Astrocyte (in vitro differentiated cells and primary cell): ENCODE data around the gene PPP2R2B. TPM values are rescaled to one million over a fixed set of nuclear protein-coding genes. Genes with fewer than 3 reads are reported as not detected.

Experiments
- DNase-seq: peaks from one replicate; pipeline ENCODE4 v3.0.0-alpha.2; 2010; ENCODE audit warnings: low read depth
- FAIRE-seq: peaks from 2 replicates; lab custom pipeline; 2011; peaks lifted over from hg19 to GRCh38; lab: Jason Lieb, UNC
- H2AFZ ChIP-seq: 2 replicates; pipeline ENCODE4 v1.6.0; 2012; ENCODE audit warnings: low read depth, low read length, inconsistent platforms
- H3K27ac ChIP-seq: 2 replicates; pipeline ENCODE4 v1.5.1; 2011; ENCODE audit warnings: low read depth, low read length, inconsistent platforms
- H3K27me3 ChIP-seq: 2 replicates; pipeline ENCODE4 v1.6.0; 2011; ENCODE audit warnings: low read length, inconsistent platforms; ENCODE audit not compliant: insufficient read depth
- H3K36me3 ChIP-seq: 2 replicates; pipeline ENCODE4 v1.5.1; 2011; ENCODE audit warnings: low read length, inconsistent platforms; ENCODE audit not compliant: insufficient read depth
- H3K4me1 ChIP-seq: 2 replicates; pipeline ENCODE4 v1.5.1; 2011; ENCODE audit warnings: low read length, inconsistent platforms; ENCODE audit not compliant: insufficient read depth
- H3K4me2 ChIP-seq: 2 replicates; pipeline ENCODE4 v1.6.0; 2012; ENCODE audit warnings: low read length, inconsistent platforms
- H3K4me3 ChIP-seq: 2 replicates; pipeline ENCODE4 v1.5.1; 2011; ENCODE audit warnings: low read depth, mild to moderate bottlenecking, low read length, inconsistent platforms; ENCODE audit not compliant: insufficient read depth
- H3K79me2 ChIP-seq: 2 replicates; pipeline ENCODE4 v1.6.0; 2012; ENCODE audit warnings: mild to moderate bottlenecking, low read length, inconsistent platforms; ENCODE audit not compliant: insufficient read depth
- H3K9ac ChIP-seq: 2 replicates; pipeline ENCODE4 v1.6.0; 2012; ENCODE audit warnings: mild to moderate bottlenecking, low read length, inconsistent platforms
- H3K9me3 ChIP-seq: 2 replicates; pipeline ENCODE4 v1.5.1; 2012; ENCODE audit warnings: low read depth, mild to moderate bottlenecking, low read length, inconsistent platforms; ENCODE audit not compliant: insufficient read depth
- H4K20me1 ChIP-seq: 2 replicates; pipeline ENCODE4 v1.6.0; 2012; ENCODE audit warnings: low read length, inconsistent platforms; ENCODE audit not compliant: insufficient read depth
- H3K27ac Mint-ChIP-seq: one replicate; pipeline ENCODE4 v1.8.0; 2021; ENCODE audit warnings: mild to moderate bottlenecking, mixed read lengths; ENCODE audit not compliant: unreplicated experiment
- H3K27me3 Mint-ChIP-seq: one replicate; pipeline ENCODE4 v1.8.0; 2021; ENCODE audit warnings: low read depth, mixed read lengths; ENCODE audit not compliant: unreplicated experiment
- H3K36me3 Mint-ChIP-seq: one replicate; pipeline ENCODE4 v1.8.0; 2021; ENCODE audit warnings: low read depth, mixed read lengths; ENCODE audit not compliant: unreplicated experiment
- H3K4me1 Mint-ChIP-seq: one replicate; pipeline ENCODE4 v1.8.0; 2021; ENCODE audit warnings: low read depth, mixed read lengths; ENCODE audit not compliant: unreplicated experiment
- H3K4me3 Mint-ChIP-seq: one replicate; pipeline ENCODE4 v1.8.0; 2021; ENCODE audit warnings: mild to moderate bottlenecking, moderate library complexity, mixed read lengths; ENCODE audit not compliant: unreplicated experiment
- H3K9me3 Mint-ChIP-seq: one replicate; pipeline ENCODE4 v1.8.0; 2021; ENCODE audit warnings: mild to moderate bottlenecking, mixed read lengths; ENCODE audit not compliant: unreplicated experiment
- EZH2 ChIP-seq: IDR thresholded peaks from 2 replicates; pipeline ENCODE4 v1.6.1; 2012; ENCODE audit warnings: mild to moderate bottlenecking, low read length, inconsistent platforms; ENCODE audit not compliant: insufficient read depth
- total RNA-seq: library from RNA; stranded (reverse); gene quantifications from 2 replicates; pipeline ENCODE4 v1.2.1, GENCODE V29; 2021
- TF ChIP-seq, protein P1 (sequence below): IDR thresholded peaks from 2 replicates; pipeline ENCODE4 v1.5.1; 2011; ENCODE audit warnings: low read depth, mild to moderate bottlenecking, inconsistent platforms, low read length, moderate library complexity; ENCODE audit not compliant: insufficient read depth

Gene PPP2R2B
- total RNA-seq, 1 donor from 2014 or later, result 5.2 TPM

DNA sequence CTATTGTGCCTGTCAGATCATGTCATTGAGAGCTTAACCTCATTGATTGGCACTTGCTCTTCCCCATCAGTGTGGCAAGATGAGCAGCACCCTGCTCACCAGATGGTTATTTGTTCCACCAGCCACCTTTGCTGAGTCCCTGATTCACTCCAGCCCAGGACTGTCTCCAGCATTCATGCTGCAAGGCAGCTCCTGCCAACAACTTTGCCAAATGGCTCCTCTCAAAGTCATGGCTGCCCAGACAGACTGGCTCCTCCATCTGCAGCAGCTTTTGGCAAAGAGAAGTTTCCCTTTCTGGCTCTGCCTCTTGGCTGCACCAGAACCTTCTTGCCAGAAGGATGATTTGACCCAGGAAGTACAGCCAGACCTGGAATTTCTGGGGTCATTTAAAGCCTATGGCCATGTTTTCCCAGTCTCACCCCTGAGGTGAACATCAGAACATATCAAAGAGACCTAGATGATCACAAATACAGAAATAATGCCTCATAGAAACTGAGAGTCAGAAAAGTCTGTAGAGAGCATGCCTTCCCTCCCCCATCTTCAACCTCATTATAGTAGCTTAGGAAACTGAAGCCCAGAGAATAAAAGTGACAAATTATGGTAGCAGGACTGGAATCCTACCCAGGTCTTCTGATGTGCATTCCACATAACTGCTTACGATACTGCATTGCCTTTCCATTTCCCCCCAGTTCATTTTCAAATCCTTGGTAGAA is 10.4 kb downstream of the PPP2R2B start:
- Histone ChIP-seq H3K4me2 (no peak overlapping the region), H3K36me3 (no peaks in the 10 kb centered on the region), H3K27me3 (no peaks in the 10 kb centered on the region), H3K4me3 (no peak overlapping the region), H3K9ac (no peak overlapping the region), H3K9me3 (no peaks in the 10 kb centered on the region), H3K79me2 (no peaks in the 10 kb centered on the region), H3K4me1 (no peaks in the 10 kb centered on the region), H4K20me1 (no peaks in the 10 kb centered on the region), H3K27ac (no peak overlapping the region), H2AFZ (no peak overlapping the region)
- Mint-ChIP-seq H3K9me3 (no peaks in the 10 kb centered on the region), H3K4me1 (peaks cover 1% of the 10 kb centered on the region), H3K27me3 (no peaks in the 10 kb centered on the region), H3K36me3 (no peaks in the 10 kb centered on the region), H3K4me3 (no peak overlapping the region), H3K27ac (no peak overlapping the region)
- DNase-seq (no peak), FAIRE-seq (no peak)
- TF ChIP-seq, protein P1, sequence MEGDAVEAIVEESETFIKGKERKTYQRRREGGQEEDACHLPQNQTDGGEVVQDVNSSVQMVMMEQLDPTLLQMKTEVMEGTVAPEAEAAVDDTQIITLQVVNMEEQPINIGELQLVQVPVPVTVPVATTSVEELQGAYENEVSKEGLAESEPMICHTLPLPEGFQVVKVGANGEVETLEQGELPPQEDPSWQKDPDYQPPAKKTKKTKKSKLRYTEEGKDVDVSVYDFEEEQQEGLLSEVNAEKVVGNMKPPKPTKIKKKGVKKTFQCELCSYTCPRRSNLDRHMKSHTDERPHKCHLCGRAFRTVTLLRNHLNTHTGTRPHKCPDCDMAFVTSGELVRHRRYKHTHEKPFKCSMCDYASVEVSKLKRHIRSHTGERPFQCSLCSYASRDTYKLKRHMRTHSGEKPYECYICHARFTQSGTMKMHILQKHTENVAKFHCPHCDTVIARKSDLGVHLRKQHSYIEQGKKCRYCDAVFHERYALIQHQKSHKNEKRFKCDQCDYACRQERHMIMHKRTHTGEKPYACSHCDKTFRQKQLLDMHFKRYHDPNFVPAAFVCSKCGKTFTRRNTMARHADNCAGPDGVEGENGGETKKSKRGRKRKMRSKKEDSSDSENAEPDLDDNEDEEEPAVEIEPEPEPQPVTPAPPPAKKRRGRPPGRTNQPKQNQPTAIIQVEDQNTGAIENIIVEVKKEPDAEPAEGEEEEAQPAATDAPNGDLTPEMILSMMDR, result no peak
- no peak for TF ChIP-seq EZH2

DNA sequence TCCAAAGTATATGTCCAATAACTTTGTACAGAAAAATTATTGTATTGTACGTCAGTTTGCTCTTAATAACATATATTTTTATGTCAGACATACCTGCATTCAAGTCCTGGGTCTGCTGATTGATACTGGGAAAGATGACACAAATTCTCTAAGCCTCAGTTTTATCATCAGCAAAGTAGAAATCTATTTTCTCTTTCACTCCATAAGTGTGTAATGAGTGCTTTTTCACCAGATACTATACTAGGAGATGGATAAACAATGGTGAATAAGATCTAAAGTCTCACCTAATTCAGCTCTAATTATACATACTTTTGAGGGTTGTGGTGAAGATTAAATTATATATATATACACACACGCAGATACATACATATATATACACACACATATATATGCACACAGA is 12.3 kb downstream of the PPP2R2B start:
- DNase-seq (no peak), FAIRE-seq (no peak)
- TF ChIP-seq, protein P1, result no peak
- no peak for TF ChIP-seq EZH2
- Histone ChIP-seq H3K9ac (no peak overlapping the region), H2AFZ (no peak overlapping the region), H3K36me3 (no peaks in the 10 kb centered on the region), H3K4me3 (no peak overlapping the region), H4K20me1 (no peaks in the 10 kb centered on the region), H3K27ac (no peak overlapping the region), H3K4me1 (no peaks in the 10 kb centered on the region), H3K27me3 (no peaks in the 10 kb centered on the region), H3K9me3 (no peaks in the 10 kb centered on the region), H3K4me2 (no peak overlapping the region), H3K79me2 (no peaks in the 10 kb centered on the region)
- H3K27ac Mint-ChIP-seq, result no peak overlapping the region
- no peaks in the 10 kb centered on the region for H3K36me3 Mint-ChIP-seq
- no peaks in the 10 kb centered on the region for H3K9me3 Mint-ChIP-seq
- no peaks in the 10 kb centered on the region for H3K4me1 Mint-ChIP-seq
- no peaks in the 10 kb centered on the region for H3K27me3 Mint-ChIP-seq
- H3K4me3 Mint-ChIP-seq, result no peak overlapping the region

DNA sequence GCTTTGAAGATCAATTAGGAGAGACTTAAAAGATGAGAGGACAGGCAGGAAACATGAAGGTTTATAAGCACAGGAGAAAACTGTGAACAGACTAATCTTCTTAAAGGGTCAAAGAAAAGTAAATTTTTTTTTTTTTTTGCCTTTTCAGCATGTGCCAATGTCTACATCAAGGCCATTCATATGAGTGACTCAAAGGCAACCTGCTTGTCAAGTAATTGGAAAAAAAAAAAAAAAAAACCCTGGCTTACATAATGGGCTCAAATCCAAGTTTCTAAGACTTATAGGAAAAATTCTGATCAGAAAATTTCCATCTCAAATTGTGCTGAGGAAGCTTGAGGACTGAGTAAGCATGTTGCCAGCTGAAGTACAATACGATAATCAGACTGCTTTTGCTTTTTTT is 15.9 kb downstream of the PPP2R2B start:
- Mint-ChIP-seq H3K27me3 (no peaks in the 10 kb centered on the region), H3K4me1 (peaks cover 7% of the 10 kb centered on the region), H3K36me3 (no peaks in the 10 kb centered on the region), H3K27ac (no peak overlapping the region), H3K4me3 (no peak overlapping the region), H3K9me3 (no peaks in the 10 kb centered on the region)
- Histone ChIP-seq H3K36me3 (no peaks in the 10 kb centered on the region), H3K27ac (no peak overlapping the region), H4K20me1 (no peaks in the 10 kb centered on the region), H3K79me2 (no peaks in the 10 kb centered on the region), H3K9ac (no peak overlapping the region), H3K4me1 (no peaks in the 10 kb centered on the region), H3K4me2 (no peak overlapping the region), H3K4me3 (no peak overlapping the region), H3K27me3 (no peaks in the 10 kb centered on the region), H2AFZ (no peak overlapping the region), H3K9me3 (no peaks in the 10 kb centered on the region)
- TF ChIP-seq, protein P1, result no peak
- no peak for TF ChIP-seq EZH2
- no peak for FAIRE-seq
- DNase-seq, result no peak
